Measurements from ENCODE around the gene DOK4. TPM values are rescaled to one million over a fixed set of nuclear protein-coding genes. Genes with fewer than 3 reads are reported as not detected.

The DOK4 gene
- total and polyA plus RNA-seq, 12 donors, result 3.6 to 10.7 (median 8.0) TPM

GRCh38 chr16:57430955-57431354, 55.3 kb downstream of the DOK4 start:
- H3K4me3 ChIP-seq, result no peak overlapping the region
- WGBS, 2 donors, result 68 to 73% methylated on average over 5 of the region's 5 CpGs

GRCh38 chr16:57427824-57428223, 58.5 kb downstream of the DOK4 start:
- no peak for TF ChIP-seq CTCF (IDR thresholded peaks at IDR 0.05)
- Histone ChIP-seq H3K36me3 (peaks cover 4 to 67% (median 53%) of the 10 kb centered on the region in 9 donors), H3K4me3 (no peak overlapping the region), H3K4me1 (peaks cover 0 to 15% (median 11%) of the 10 kb centered on the region in 9 donors), H3K9me3 (no peaks in the 10 kb centered on the region), H3K27ac (no peak overlapping the region), H3K27me3 (no peaks in the 10 kb centered on the region)
- ATAC-seq (no peak), DNase-seq (no peak)
- intact Hi-C loops (cut with DNase I), result loop anchor here in 1 of 10 donors (10.0 kb wide), 1 partner anchor 343 kb away; no protein-coding TSS in a partner anchor

More at GRCh38 chr16:57430955-57431354, 55.3 kb downstream of the DOK4 start:
- ATAC-seq, result no peak
- no peak for DNase-seq
- no peak for TF ChIP-seq CTCF (IDR thresholded peaks at IDR 0.05)
- no peaks in the 10 kb centered on the region for H3K9me3 ChIP-seq
- no peak overlapping the region for H3K27ac ChIP-seq
- peaks cover 5 to 99% (median 83%) of the 10 kb centered on the region in 9 donors for H3K36me3 ChIP-seq
- no peaks in the 10 kb centered on the region for H3K27me3 ChIP-seq
- H3K4me1 ChIP-seq, result no peaks in the 10 kb centered on the region
- intact Hi-C loops (cut with DNase I), result no loop called here

- intact Hi-C loops (cut with DNase I), result loop anchor here in 1 of 10 donors (10.0 kb wide), 1 partner anchor 343 kb away; no protein-coding TSS in a partner anchor
- no peak for DNase-seq
- H3K27ac ChIP-seq, result no peak overlapping the region
- no peak overlapping the region for H3K4me3 ChIP-seq
- no peaks in the 10 kb centered on the region for H3K27me3 ChIP-seq
- no peak for ATAC-seq
- H3K4me1 ChIP-seq, result peaks cover 0 to 20% (median 13%) of the 10 kb centered on the region in 9 donors
- no peak for TF ChIP-seq CTCF (IDR thresholded peaks at IDR 0.05)
- H3K9me3 ChIP-seq, result no peaks in the 10 kb centered on the region
- peaks cover 2 to 62% (median 48%) of the 10 kb centered on the region in 9 donors for H3K36me3 ChIP-seq
- 79 to 83% methylated on average over 8 of the region's 8 CpGs for WGBS, 2 donors
Observed at GRCh38 chr16:57427307-57427706, 59.0 kb downstream of the DOK4 start.

GRCh38 chr16:57426356-57426755, 59.9 kb downstream of the DOK4 start:
- no peaks in the 10 kb centered on the region for H3K27me3 ChIP-seq
- no peaks in the 10 kb centered on the region for H3K9me3 ChIP-seq
- H3K27ac ChIP-seq, result no peak overlapping the region
- H3K36me3 ChIP-seq, result peaks cover 0 to 53% (median 38%) of the 10 kb centered on the region in 9 donors
- ATAC-seq, result peak in 1 of 8 donors; percentile 37
- H3K4me3 ChIP-seq, result no peak overlapping the region
- no peak for DNase-seq
- TF ChIP-seq CTCF (IDR thresholded peaks at IDR 0.05), result no peak
- intact Hi-C loops (cut with DNase I), result loop anchor here in 1 of 10 donors (10.0 kb wide), 1 partner anchor 342 kb away; no protein-coding TSS in a partner anchor
- 91 to 93% methylated on average over 7 of the region's 7 CpGs for WGBS, 2 donors
- peaks cover 0 to 28% (median 19%) of the 10 kb centered on the region in 9 donors for H3K4me1 ChIP-seq

Measured in heart right ventricle (tissue), 16 donors.